ENCODE data around the gene RAMP3.
"Not testable (repeated sequence)": the region's sequence is repeated elsewhere in the genome, so short reads cannot be mapped to it uniquely, and the experiment has no call there.

RAMP3 gene

DNA sequence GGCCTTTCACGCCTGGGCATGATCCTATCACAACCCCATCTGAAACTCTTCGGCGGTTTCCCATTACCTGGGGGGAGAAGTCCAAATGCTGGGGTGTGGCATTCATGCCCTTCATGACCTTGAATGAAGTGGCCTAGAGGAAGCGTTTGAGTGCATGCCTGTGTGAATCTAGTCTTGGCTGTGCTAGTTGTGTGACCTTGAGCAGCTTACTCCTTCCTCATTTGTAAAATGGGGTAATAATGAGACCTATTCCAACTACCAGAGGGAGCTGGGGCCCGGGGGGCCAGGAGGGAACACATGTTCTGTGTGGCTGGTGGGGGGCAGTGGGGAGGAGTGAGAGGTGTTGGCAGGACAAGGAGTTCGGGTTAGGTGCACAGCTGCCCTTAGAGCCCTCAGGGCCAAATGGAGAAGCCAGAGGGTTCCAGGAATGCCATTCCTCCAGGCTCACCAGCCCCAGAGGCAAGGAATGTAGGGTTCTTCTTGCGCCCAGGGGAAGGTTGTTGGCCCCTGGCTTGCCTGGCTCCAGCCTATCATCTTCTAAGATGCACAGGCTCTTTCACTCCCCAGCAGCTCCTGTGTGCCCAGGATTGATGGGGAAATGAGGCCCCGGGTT lies 24.8 kb upstream of the RAMP3 start:
- DNase-seq (ENCODE audit: low read depth): no peak

DNA sequence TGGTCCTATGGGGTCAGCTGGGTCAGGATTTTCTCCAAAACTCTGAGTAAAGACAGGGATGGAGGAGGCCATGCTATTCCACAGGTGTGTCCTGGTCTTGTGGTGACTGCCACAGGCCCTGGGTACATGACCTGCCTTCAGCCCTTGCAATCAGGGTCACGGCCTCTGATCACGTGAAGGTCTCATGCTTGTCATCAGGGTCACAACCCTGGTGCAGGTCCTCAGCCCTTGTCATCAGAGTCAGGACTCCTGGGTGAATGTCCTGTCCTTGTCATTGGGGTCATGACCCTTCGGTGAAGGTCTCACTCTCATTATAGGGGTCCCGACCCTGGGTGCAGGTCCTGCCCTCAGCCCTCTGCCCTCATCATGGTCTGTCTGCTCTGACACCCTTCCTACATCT lies 24.2 kb upstream of the RAMP3 start:
- no peak for DNase-seq (ENCODE audit: low read depth)

DNA sequence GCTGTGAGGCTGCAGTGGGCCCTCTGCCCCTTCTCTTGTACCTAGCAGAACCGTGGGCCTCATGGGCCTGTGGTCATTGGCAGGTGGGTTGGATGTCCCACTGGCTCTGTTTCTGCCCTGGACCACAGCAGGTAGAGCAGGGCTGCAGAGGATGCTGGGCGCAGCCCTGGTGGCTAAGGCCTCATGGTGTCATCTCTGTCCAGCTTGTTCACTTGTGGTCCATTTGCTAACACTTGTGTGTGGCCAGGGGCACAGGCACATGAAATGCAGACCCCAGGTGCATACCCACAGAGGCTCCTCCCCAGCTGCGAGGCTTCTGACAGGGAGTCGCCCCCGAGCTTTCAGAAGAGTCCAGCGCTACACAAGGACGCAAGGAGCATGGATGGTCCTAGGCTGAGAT lies 23.7 kb upstream of the RAMP3 start:
- no peak for DNase-seq (ENCODE audit: low read depth)

DNA sequence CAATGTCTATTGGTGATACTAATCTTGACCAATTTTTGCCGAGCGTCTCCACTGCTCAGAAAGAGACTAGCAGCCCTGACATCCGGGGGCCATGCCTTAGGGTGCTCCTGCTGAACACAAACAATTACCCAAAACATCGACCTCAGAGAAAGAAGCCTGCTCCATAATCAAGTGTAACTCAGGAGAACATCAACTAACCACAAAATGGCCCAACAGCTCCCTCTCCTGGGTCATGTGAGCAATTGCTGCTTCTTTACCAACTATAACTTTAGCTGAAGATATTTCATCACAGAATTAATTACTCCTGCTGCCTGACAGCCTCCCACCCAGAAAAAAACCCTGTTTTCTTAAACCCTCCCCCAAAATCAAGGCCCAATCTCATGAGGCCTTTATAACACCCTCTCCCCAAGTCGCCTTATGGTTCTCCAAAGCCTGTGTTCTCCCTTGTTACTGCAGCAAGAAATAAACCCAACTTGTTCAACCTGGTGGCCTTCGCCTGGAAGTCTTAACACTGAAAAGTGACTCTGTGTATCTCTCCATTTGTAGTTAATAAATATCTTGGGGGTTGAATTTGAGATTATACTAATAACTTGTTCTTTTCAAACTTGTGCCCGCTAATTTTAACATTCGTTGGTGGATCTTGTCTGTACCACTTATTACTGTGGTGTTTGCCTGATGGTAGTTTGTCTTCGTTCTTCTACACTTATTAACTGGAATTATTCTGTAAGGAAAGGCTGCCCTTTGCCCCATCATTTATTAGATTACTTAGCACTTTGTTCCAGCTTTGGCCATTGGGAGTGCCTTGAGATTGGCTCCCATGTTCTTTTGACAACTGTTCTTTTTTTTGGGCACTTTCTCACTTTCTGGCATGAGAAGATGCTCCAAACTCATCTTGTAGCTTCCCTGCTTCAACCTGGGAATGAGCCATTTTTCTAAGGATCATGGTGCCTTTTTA lies 21.2 kb upstream of the RAMP3 start:
- DNase-seq (ENCODE audit: low read depth): peak; percentile 37

DNA sequence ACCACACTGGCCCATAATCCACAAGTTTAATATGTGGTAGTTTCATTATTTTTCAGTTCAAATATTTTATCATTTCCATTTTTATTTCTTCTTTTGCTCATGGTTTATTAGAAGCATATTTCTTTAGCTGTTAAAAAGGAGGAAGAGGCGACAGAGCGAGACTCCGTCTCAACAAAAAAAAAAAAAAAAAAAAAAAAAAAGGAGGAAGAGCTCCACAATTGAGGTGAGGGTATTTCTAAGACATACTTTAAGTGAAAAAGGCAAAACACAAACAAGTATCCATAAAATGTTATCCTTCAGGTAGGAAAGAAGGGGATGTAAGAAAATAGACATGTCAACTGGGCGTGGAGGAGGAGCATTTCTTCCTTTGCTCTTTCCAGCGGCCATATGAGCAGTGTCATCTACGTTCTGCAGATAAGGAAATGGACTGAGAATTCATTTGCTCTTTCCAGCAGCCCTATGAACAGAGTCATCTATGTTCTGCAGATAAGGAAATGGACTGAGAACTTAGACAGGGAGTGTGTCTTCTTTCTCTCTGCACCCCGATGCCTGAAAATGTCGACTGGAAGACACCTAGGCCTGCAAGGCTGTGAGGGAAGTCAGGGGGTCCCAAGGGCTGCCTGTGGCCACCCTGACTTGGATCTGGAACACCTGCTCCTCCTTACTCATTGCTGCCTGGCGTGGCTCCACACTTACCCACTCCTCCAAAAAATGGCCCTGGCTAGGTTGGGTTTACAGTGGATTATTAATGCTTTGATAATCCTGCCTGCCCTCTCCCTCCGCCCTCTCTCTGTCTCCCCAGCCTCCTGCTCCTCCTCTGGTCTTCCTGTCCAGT lies 18.9 kb upstream of the RAMP3 start:
- no peak for DNase-seq (ENCODE audit: low read depth)

DNA sequence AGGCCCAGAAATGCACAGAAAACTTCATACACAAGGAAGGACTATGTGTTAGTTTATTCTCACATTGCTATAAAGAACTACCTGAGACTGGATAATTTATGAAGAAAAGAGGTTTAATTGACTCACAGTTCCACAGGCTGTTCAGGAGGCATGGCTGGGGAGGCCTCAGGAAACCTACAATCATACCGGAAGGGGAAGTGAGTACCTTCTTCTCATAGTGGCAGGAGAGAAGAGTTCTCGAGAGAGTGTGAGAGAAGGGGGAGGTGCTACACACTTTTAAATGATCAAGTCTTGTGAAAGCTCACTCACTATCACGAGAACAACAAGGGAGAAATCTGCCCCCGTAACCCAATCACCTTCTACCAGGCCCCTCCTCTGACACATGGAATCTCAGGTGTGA lies 16.8 kb upstream of the RAMP3 start:
- no peak for DNase-seq (ENCODE audit: low read depth)

DNA sequence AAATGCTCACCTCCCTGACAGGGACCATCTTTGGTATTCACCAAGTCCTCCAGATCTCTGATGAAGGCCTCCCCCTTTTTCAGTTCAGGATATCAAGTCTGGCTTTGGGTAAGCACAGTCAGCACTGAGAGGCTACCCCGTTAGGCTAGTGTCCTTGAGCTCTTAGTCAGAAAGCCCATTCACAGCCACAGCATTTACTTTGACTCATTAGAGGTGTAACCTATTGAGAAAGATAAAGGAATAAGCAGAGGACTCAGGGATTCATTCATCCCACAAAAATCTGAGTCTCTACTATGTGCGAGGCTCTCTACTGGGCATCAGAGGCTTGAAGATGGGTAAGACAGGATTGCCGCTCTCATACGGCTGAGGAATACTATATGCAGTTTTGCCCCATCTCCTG lies 14.0 kb upstream of the RAMP3 start:
- no peak for DNase-seq (ENCODE audit: low read depth)

DNA sequence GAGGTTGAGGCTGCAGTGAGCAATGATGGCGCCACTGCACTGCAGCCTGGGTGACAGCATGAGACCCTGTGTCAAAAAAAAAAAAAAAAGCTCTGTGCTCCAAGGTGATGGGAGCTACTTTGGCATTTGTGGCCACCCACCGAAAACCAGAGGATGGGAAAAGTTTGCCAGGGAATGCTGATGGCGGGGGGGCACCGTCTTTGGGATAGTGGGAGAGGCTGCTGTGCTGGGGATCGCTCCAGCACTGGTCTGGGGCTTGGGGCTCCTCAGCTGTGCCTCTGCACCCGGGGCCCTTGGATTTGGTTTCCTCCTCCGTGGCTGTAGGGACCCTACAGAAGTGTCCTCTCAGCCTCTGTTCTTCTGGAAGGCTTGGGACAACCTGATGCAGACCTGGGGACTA lies 11.7 kb upstream of the RAMP3 start:
- no peak for DNase-seq (ENCODE audit: low read depth)

DNA sequence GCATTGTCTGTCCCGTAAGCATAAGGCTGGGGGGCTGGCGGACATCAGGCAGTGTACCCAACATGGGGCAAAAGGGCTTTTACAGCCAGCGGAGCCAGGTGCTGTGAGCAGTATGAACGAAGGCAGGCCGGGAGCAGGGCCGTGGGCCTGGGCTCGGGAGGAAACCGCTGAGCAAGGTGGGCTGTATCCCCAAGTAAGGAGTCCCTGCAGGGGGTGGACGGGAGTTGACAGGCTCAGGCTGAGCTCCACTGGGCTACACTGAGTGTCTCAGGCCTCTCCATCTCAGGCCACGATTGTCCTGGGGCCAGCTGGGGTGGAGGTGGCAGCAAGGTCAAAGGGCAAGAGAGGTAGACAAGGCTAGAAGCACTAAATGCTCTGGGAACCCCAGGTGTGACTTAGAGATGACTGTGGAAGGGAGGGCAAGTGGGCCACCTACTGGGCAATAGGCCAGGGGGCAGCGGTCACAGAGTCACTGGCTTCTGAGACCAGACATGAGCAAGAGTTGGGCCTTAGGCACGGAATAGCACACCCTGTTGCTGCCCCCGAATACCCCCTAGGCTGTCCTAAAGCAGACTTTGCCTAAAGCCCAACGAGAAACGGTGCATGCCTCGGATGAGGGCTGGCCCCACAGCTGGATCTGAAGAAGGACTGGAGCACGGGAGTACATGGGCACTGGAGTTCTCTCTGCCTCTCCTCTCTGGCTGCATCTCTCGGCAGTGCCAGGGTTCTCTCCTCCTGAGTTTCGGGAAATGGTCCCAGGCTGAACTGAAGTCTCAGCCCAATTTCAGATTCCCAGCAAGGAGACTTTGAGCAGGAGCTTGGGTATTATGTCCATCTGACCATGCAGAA lies 10.8 kb upstream of the RAMP3 start:
- no peak for DNase-seq (ENCODE audit: low read depth)

DNA sequence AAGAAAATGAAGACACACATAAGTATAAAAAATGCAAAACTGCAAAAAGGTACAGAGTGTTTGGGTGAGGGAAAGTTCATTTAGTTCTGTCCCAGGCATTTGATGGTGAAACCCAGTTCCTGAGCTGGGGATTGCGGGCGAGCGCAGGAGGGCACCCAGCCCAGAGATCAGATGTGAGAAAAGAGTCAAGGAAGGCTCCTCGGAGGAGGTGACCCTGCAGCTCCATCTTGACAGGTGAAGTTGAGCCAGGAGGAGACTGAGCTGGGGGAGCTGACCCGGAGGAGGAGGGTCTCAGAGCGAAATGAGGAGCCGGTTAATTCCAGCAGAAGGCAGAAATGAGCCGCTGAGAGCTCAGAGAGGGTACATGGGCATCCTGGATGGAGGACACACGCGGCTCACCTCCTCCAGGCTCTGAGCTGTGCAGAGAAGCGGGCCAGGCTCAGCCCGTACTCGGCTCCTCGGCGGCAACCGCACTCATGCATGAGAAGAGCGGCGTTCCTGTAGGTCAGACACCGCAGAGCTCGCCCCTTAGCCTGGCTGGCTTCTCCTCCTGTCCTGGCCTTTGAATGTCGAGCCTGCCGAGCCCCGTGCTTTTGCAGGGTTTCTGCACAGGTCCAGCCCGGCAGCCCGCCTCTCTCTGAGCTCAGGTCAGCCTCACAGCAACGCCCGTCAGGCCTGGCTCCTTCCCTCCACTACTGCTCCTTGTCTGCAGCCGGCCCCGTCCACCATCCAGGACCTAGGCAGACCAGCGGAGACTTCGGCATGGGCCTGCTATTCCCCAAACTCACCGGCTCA lies 9.5 kb upstream of the RAMP3 start:
- no peak for DNase-seq (ENCODE audit: low read depth)

DNA sequence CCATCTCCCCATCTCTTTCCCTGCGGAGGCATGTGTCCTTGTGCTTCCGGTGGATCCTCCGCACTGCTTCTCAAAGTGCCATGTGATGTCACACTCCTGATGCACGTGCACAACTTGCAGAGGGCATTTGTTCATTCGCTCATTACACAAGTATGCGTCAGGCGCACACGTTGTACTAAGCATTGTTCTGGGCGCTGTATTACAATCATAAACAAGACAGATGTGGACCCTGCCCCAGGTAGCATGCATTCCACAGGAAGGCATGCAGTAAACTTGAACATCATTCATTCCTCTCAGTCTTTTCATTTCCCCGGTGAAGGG lies 9.0 kb upstream of the RAMP3 start:
- no peak for DNase-seq (ENCODE audit: low read depth)

DNA sequence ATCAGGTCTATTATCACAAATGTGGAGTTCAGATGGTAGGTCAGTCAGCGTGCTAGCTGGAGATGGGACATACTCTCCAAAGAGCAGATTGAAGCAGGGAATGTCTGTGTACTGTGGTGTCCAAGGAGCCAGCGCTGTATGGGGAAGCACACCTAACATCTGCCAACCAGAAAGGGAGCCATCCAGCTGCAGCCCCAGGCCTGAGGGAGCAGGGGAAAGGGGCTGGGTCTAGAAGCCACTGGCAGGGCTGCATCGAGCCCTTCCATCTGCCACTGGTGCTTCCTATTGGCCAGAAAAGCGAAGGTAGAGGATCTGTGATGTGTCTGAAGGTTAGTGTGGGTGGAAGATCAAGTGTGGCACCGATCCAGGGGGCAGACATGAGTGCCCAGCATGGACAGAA lies 8.0 kb upstream of the RAMP3 start:
- DNase-seq (ENCODE audit: low read depth): no peak

DNA sequence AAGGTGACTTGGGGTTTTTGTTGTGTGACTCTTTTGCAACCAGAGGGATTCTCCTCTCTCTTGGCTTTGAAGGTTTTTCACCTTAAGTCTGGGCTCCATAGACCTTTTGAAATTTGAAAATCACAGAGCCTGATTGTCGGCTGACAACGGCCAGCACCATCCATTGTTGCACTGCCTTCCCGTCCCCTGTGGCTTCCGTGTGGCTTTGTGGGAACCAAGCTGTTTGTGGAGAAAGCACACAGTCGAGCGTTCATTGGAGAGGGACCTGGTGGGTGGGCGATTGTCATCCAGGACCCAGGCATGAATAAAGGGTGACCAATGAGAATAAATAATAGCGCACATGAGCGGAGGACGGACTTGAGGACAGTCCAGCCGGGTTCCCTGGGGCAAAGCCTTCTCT lies 7.4 kb upstream of the RAMP3 start:
- no peak for DNase-seq (ENCODE audit: low read depth)

DNA sequence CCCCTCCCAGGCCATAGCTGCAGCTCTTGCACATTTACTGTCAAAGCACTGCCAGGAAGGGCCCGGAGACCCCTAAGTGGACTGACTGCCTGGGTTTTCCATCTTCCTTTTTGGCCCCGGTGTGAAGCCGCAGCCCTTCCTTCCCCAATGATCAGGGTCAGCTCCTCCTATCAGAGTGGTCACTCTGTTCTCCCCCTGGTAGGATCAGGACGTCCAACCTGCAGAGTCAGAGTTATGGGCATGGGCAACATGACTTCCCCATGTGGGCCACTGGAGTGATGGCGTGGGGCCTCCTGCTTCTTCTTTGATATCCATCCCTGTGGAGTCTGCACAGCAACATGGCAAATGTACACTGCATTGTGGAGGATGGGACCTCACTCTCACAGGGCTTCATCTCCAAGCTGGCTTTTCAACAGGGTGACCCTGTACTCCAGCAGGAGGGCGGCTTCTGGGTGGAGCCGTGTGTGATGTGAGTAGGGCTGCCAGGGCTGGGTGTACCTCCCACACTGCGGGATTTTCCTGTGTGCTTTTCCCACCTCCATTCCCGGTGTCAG lies 6.4 kb upstream of the RAMP3 start:
- no peak for DNase-seq (ENCODE audit: low read depth)

DNA sequence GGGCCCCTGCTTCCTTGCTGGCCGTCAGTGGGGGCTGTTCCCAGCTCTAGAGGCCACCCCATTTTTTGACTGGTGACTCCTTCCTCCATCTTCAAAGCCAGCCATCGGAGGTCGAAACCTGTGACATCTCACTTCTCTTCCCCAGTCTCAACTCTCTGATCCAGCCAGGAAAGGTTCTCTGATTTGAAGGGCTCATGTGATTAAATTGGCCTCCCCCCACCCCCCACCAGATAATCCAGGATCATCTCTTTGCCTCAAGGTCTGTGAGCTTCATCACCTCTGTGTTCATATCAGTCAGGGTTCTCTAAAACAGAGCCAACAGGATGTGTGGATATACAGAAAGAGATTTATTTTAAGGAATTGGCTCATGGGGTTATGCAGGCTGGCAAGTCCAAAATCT lies 5.6 kb upstream of the RAMP3 start:
- no peak for DNase-seq (ENCODE audit: low read depth)

DNA sequence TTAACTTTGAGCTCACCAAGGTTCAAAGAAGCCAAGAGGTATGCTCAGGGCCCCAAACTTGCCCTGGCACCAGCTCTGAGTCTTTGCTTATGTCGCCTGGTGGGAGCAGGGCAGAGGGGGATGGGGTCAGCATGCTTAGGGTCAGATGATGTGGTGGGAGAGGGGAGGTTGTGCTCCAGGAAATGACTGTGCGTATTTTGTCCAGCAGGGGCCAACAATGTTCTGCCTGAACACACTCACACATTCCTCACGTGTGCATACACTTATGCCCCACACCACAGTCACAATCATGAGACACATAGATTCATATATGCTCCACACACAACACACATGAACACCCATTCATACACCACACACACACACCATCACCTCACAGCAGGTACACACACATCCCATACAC lies 4.4 kb upstream of the RAMP3 start:
- no peak for DNase-seq (ENCODE audit: low read depth)

DNA sequence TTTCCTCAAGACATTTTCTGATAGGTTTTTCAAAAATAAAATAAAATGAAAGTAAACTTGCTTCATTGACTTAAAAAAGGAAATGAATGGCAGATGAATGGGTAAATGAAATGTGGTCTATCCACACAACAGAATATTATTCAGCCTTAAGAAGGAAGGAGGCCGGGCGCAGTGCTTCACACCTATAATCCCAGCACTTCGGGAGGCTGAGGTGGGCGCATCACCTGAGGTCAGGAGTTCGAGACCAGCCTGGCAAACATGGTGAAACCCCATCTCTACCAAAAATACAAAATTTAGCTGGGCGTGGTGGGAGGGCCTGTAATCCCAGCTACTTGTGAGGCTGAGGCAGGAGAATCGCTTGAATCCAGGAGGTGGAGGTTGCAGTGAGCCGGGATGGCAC lies 3.7 kb upstream of the RAMP3 start:
- not testable (repeated sequence) for DNase-seq (ENCODE audit: low read depth)

DNA sequence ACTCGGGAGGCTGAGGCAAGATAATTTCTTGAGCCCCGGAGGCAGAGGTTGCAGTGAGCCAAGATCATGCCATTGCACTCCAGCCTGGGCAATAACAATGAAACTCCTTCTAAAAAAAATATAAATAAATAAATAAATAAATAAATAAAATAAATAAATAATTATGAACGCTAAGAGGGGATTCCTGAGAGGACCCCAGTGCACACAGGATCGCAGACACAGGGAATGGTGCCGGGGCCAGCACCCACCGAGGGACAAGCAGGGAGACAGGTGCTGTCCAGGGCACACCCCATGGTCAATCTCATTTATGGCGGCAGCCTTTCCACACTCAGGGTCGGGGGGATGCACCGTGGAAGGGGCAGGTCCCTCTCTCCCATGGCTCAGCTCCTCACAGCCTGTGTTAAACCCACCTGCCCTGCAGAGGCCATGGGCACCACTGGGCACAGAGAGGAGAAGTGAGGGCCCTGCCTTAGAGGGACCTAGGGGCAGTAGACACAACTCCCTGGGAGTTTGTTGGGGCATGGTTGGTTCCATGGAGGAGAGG lies 2.2 kb upstream of the RAMP3 start:
- no peak for DNase-seq (ENCODE audit: low read depth)

DNA sequence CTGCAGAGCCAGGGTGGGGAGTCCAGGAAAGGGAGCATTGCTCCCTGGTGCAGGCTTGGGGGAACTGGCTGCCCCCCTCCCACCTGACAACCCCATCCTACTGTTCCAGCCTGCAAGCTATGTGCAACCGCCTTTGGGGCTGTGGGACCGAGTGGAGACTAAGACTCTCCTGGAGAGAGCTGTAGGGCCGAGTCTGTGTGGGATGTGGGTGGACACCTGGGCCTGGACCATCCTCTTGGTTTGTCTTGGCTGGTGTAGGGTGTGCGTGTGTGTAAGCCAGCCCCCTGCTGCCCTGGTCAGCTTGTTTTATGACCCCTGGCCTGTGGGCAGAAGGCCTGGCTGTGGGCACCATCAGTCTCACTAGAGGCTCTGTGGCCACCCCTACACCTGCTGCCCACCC lies 1.6 kb upstream of the RAMP3 start:
- DNase-seq (ENCODE audit: low read depth): no peak

DNA sequence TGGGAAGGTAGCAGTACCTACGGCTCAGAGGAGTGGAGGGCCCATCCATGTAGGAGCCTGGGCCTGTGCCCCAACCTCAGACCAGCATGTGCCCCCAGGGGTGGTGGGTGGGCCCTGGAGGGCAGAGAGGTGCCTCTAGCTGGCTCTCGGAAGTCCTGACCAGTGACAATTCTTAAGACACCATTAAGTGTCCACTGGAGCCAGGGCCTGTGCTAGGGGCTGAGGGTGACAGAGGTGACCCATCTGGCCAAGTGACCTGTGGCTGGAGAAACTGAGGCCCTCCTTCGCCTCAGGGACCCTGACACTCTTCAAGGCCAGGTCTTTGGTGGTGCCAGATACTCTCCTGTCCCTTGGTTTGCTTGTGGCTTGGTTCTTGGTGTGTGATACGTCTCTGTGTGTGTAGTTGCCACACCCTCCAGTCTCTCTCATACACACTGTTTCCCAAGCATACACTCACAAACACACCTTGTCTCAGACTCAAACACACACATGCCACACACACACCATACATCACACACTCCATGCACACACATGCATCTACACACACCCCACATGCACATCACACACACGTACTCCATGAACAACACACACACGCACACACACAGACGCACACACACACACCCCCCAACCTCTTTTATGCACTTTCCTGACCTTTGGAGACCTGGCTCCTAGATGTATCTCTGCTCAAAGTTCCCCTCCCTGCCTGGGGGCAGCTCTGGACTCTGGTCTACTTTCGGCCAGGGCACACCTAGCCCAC lies 897 bp upstream of the RAMP3 start:
- no peak for DNase-seq (ENCODE audit: low read depth)

All from activated gamma-delta T cell treated with anti-CD3 and anti-CD28 coated beads, Interleukin-2, amount 50 U/mL, for 16 hours (primary cell).